H9 (cell line): ENCODE results near the gene REXO4. TPM values are rescaled to one million over a fixed set of nuclear protein-coding genes. Genes with fewer than 3 reads are reported as not detected.

Experiments
- DNase-seq: peaks from one replicate; pipeline ENCODE4 v3.0.0-alpha.2; 2017
- H2AFZ ChIP-seq: one replicate; pipeline ENCODE4 v1.6.1; 2013; ENCODE audit warnings: mild to moderate bottlenecking, low read length, control low read depth, moderate library complexity
- H2AK5ac ChIP-seq: 2 replicates; pipeline ENCODE4 v1.6.1; 2013; ENCODE audit warnings: low read length, control low read depth, mixed read lengths; ENCODE audit not compliant: insufficient read length
- H2BK120ac ChIP-seq: one replicate; pipeline ENCODE4 v1.6.1; 2013; ENCODE audit warnings: low read depth, mild to moderate bottlenecking, low read length, control low read depth, inconsistent platforms; ENCODE audit not compliant: poor library complexity, severe bottlenecking
- H2BK12ac ChIP-seq: 2 replicates; pipeline ENCODE4 v1.6.1; 2013; ENCODE audit warnings: low read length, control low read depth, mixed read lengths, low read depth; ENCODE audit not compliant: insufficient read length
- H2BK15ac ChIP-seq: 2 replicates; pipeline ENCODE4 v1.6.1; 2013; ENCODE audit warnings: low read depth, low read length, control low read depth
- H2BK20ac ChIP-seq: one replicate; pipeline ENCODE4 v1.6.1; 2013; ENCODE audit warnings: low read depth, mild to moderate bottlenecking, low read length, control low read depth, inconsistent platforms; ENCODE audit not compliant: poor library complexity, severe bottlenecking
- H2BK5ac ChIP-seq: 2 replicates; pipeline ENCODE4 v1.6.1; 2013; ENCODE audit warnings: low read length, control low read depth, mixed read lengths; ENCODE audit not compliant: insufficient read length
- H3K14ac ChIP-seq: 2 replicates; pipeline ENCODE4 v1.6.1; 2013; ENCODE audit warnings: low read length, control low read depth; ENCODE audit not compliant: insufficient read depth
- H3K18ac ChIP-seq: 2 replicates; pipeline ENCODE4 v1.6.1; 2013; ENCODE audit warnings: low read depth, mild to moderate bottlenecking, mixed read lengths, low read length, control low read depth; ENCODE audit not compliant: insufficient read length
- H3K23ac ChIP-seq: 2 replicates; pipeline ENCODE4 v1.6.1; 2013; ENCODE audit warnings: low read length, control low read depth, mixed read lengths, low read depth; ENCODE audit not compliant: insufficient read length
- H3K23me2 ChIP-seq: 2 replicates; pipeline ENCODE4 v1.6.1; 2013; ENCODE audit warnings: low read depth, mild to moderate bottlenecking, mixed read lengths, low read length, control low read depth; ENCODE audit not compliant: insufficient read length, poor library complexity, severe bottlenecking
- H3K27ac ChIP-seq: 2 replicates; pipeline ENCODE4 v1.5.1; 2013; ENCODE audit warnings: low read length, control low read depth, mixed read lengths, low read depth; ENCODE audit not compliant: insufficient read length
- H3K27me3 ChIP-seq: 2 replicates; pipeline ENCODE4 v1.6.1; 2013; ENCODE audit warnings: low read length, control low read depth, inconsistent platforms; ENCODE audit not compliant: insufficient read depth
- H3K4ac ChIP-seq: 2 replicates; pipeline ENCODE4 v1.6.1; 2013; ENCODE audit warnings: low read depth, mild to moderate bottlenecking, control low read depth, inconsistent platforms, low read length, moderate library complexity
- H3K4me1 ChIP-seq: 2 replicates; pipeline ENCODE4 v1.6.1; 2013; ENCODE audit warnings: low read length, control low read depth, inconsistent platforms; ENCODE audit not compliant: insufficient read depth
- H3K4me2 ChIP-seq: 2 replicates; pipeline ENCODE4 v1.6.1; 2013; ENCODE audit warnings: low read length, control low read depth, mixed read lengths; ENCODE audit not compliant: insufficient read length, insufficient read depth
- H3K56ac ChIP-seq: 2 replicates; pipeline ENCODE4 v1.6.1; 2013; ENCODE audit warnings: low read depth, mild to moderate bottlenecking, mixed read lengths, low read length, control low read depth; ENCODE audit not compliant: insufficient read length
- H3K79me1 ChIP-seq: 2 replicates; pipeline ENCODE4 v1.6.1; 2013; ENCODE audit warnings: low read depth, mild to moderate bottlenecking, moderate library complexity, low read length, control low read depth, inconsistent platforms; ENCODE audit not compliant: insufficient read depth, poor library complexity, severe bottlenecking
- H3K79me2 ChIP-seq: 2 replicates; pipeline ENCODE4 v1.6.1; 2013; ENCODE audit warnings: low read length, control low read depth, inconsistent platforms; ENCODE audit not compliant: insufficient read depth
- H3K9ac ChIP-seq: 2 replicates; pipeline ENCODE4 v1.6.1; 2013; ENCODE audit warnings: low read length, control low read depth, mixed read lengths; ENCODE audit not compliant: insufficient read length; ENCODE audit errors: extremely low read depth
- H3K9me3 ChIP-seq: one replicate; pipeline ENCODE4 v1.6.1; 2013; ENCODE audit warnings: low read depth, low read length, inconsistent platforms; ENCODE audit not compliant: control insufficient read depth
- H3T11ph ChIP-seq: one replicate; pipeline ENCODE4 v1.6.1; 2013; ENCODE audit warnings: mild to moderate bottlenecking, low read length, control low read depth, inconsistent platforms
- H4K20me1 ChIP-seq: one replicate; pipeline ENCODE4 v1.6.1; 2013; ENCODE audit not compliant: control insufficient read depth, insufficient read length, insufficient read depth
- H4K5ac ChIP-seq: 2 replicates; pipeline ENCODE4 v1.6.1; 2013; ENCODE audit warnings: low read depth, mild to moderate bottlenecking, mixed read lengths, low read length, control low read depth; ENCODE audit not compliant: insufficient read length
- H4K8ac ChIP-seq: replicated peaks from 2 replicates; pipeline ENCODE4 v1.6.1; 2013; ENCODE audit warnings: low read length, control low read depth, mixed read lengths, low read depth; ENCODE audit not compliant: insufficient read length
- H4K91ac ChIP-seq: 2 replicates; pipeline ENCODE4 v1.6.1; 2013; ENCODE audit warnings: low read depth, mild to moderate bottlenecking, moderate library complexity, mixed read lengths, low read length, control low read depth; ENCODE audit not compliant: insufficient read length
- H3K27ac Mint-ChIP-seq, 3 experiments: 2 replicates in 2 of 3; 3 replicates in 1 of 3; pipeline ENCODE4 v1.8.0; 2020 to 2021; ENCODE audit warnings: mixed read lengths in 3 of 3, mild to moderate bottlenecking in 1 of 3, moderate library complexity in 1 of 3
- H3K27me3 Mint-ChIP-seq: 2 replicates; pipeline ENCODE4 v1.8.0; 2021; ENCODE audit warnings: low read depth, mild to moderate bottlenecking, moderate library complexity, mixed read lengths
- H3K36me3 Mint-ChIP-seq, 3 experiments: 2 replicates in 2 of 3; 3 replicates in 1 of 3; pipeline ENCODE4 v1.8.0; 2020 to 2021; ENCODE audit warnings: low read depth in 3 of 3, mixed read lengths in 3 of 3; ENCODE audit not compliant: insufficient read depth in 1 of 3
- H3K4me1 Mint-ChIP-seq, 2 experiments: 2 replicates each; pipeline ENCODE4 v1.8.0; 2020; ENCODE audit warnings: mixed read lengths in 2 of 2
- H3K4me3 Mint-ChIP-seq, 2 experiments: 2 replicates in 1 of 2; 3 replicates in 1 of 2; pipeline ENCODE4 v1.8.0; 2020 to 2021; ENCODE audit warnings: mild to moderate bottlenecking in 2 of 2, mixed read lengths in 2 of 2, moderate library complexity in 1 of 2
- H3K9me3 Mint-ChIP-seq, 2 experiments: 2 replicates in 1 of 2; 3 replicates in 1 of 2; pipeline ENCODE4 v1.8.0; 2020; ENCODE audit warnings: mild to moderate bottlenecking in 2 of 2, mixed read lengths in 2 of 2, moderate library complexity in 1 of 2
- WGBS: extraction: QIAGEN DNeasy Blood & Tissue Kit; methylation state at CpG from one replicate; pipeline ENCODE4 v1.1.7; 2013; ENCODE audit warnings: missing lambda C conversion rate, low lambda C conversion rate, mixed read lengths; ENCODE audit not compliant: insufficient read length; ENCODE audit errors: extremely low coverage; 5-methylcytosine and 5-hydroxymethylcytosine counted together
- total RNA-seq: library from RNA; stranded (reverse); gene quantifications from 2 replicates; pipeline ENCODE4 v1.2.1, GENCODE V29; 2021
- TF ChIP-seq, protein P1 (sequence below): fragments of 200-600 bp; sonication (generic); conservative IDR thresholded peaks from 3 replicates; pipeline ENCODE4 v1.8.0; 2021; ENCODE audit warnings: antibody characterized with exemption, mild to moderate bottlenecking

The REXO4 gene
- total RNA-seq, 1 experiment from 2014 or later: 35.2 TPM

DNA sequence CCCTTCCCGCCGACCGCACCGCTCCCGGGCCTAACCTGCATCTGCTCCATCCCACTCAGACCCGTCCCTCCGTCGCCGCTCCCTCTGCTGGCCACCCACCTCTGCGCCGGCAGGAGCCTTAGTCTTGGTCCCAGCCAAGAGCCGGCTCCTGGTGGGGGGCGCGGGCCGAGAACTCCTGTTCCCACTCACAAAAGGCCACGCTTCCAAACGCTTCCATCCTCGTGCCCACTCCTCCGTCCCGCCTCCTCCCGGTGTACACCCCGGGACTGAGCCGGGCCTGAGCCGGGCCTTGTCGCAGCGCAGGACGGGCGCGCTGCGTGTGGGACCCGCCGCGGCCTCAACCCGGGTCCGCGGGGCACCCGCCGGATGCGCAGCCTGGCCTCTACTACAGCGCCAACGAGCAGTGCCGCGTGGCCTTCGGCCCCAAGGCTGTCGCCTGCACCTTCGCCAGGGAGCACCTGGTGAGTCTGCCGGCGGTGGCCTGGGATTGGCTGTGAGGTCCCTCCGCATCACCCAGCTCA is 11.9 kb upstream of the REXO4 start:
- no peak overlapping the region for H2BK12ac ChIP-seq
- H3K23me2 ChIP-seq: peaks cover 7% of the 10 kb centered on the region
- no peak overlapping the region for H2AK5ac ChIP-seq
- no peak overlapping the region for H4K5ac ChIP-seq
- no CpG with 5 or more reads among the region's 49 CpGs for WGBS
- no peaks in the 10 kb centered on the region for H3K4me1 ChIP-seq
- no peaks in the 10 kb centered on the region for H4K20me1 ChIP-seq
- H3K27ac Mint-ChIP-seq: no peak overlapping the region
- no peak overlapping the region for H3K18ac ChIP-seq
- no peak overlapping the region for H4K8ac ChIP-seq
- peaks cover 7% of the 10 kb centered on the region in 2 experiments; a peak in 3 of 4 replicates for H3K4me1 Mint-ChIP-seq
- H4K91ac ChIP-seq: no peak overlapping the region
- H3K14ac ChIP-seq: no peak overlapping the region
- H3K9me3 ChIP-seq: no peaks in the 10 kb centered on the region
- H2BK20ac ChIP-seq: no peak overlapping the region
- DNase-seq: peak; percentile 87
- no peak overlapping the region for H2BK120ac ChIP-seq
- H2BK15ac ChIP-seq: no peak overlapping the region
- TF ChIP-seq, protein P1, sequence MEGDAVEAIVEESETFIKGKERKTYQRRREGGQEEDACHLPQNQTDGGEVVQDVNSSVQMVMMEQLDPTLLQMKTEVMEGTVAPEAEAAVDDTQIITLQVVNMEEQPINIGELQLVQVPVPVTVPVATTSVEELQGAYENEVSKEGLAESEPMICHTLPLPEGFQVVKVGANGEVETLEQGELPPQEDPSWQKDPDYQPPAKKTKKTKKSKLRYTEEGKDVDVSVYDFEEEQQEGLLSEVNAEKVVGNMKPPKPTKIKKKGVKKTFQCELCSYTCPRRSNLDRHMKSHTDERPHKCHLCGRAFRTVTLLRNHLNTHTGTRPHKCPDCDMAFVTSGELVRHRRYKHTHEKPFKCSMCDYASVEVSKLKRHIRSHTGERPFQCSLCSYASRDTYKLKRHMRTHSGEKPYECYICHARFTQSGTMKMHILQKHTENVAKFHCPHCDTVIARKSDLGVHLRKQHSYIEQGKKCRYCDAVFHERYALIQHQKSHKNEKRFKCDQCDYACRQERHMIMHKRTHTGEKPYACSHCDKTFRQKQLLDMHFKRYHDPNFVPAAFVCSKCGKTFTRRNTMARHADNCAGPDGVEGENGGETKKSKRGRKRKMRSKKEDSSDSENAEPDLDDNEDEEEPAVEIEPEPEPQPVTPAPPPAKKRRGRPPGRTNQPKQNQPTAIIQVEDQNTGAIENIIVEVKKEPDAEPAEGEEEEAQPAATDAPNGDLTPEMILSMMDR: peak; percentile 66
- H3K9ac ChIP-seq: no peak overlapping the region
- peaks cover 4 to 7% of the 10 kb centered on the region in 2 experiments; a peak in 4 of 5 replicates for H3K9me3 Mint-ChIP-seq
- no peak overlapping the region for H2BK5ac ChIP-seq
- no peak overlapping the region for H3K23ac ChIP-seq
- no peaks in the 10 kb centered on the region for H3K79me1 ChIP-seq
- peaks cover 24% of the 10 kb centered on the region for H3K27me3 Mint-ChIP-seq
- no peak overlapping the region for H3K56ac ChIP-seq
- peak overlapping the region; percentile 61 to 78 for H3K4me3 Mint-ChIP-seq
- H3K4me2 ChIP-seq: peak overlapping the region; percentile 40
- H2AFZ ChIP-seq: no peak overlapping the region
- no peak overlapping the region for H3T11ph ChIP-seq
- H3K27ac ChIP-seq: no peak overlapping the region
- no peaks in the 10 kb centered on the region; the same call in 1 of the 2 replicates for H3K79me2 ChIP-seq
- H3K36me3 Mint-ChIP-seq: peaks cover 0 to 12% (median 7%) of the 10 kb centered on the region in 3 experiments; a peak in 6 of 7 replicates
- H3K4ac ChIP-seq: no peak overlapping the region
- peaks cover 2% of the 10 kb centered on the region; the same call in 1 of the 2 replicates for H3K27me3 ChIP-seq
